DMS114 treated with DMSO at 0.1 percent for 48 hours (cell line): ENCODE data around the gene REXO1.
"Not testable (repeated sequence)": the region's sequence is repeated elsewhere in the genome, so short reads cannot be mapped to it uniquely, and the experiment has no call there.

Experiments used
- DNase-seq: peaks from one replicate; lab custom pipeline; 2025; ENCODE audit not compliant: unreplicated experiment; lab: John Stamatoyannopoulos, UW

Gene REXO1

DNA sequence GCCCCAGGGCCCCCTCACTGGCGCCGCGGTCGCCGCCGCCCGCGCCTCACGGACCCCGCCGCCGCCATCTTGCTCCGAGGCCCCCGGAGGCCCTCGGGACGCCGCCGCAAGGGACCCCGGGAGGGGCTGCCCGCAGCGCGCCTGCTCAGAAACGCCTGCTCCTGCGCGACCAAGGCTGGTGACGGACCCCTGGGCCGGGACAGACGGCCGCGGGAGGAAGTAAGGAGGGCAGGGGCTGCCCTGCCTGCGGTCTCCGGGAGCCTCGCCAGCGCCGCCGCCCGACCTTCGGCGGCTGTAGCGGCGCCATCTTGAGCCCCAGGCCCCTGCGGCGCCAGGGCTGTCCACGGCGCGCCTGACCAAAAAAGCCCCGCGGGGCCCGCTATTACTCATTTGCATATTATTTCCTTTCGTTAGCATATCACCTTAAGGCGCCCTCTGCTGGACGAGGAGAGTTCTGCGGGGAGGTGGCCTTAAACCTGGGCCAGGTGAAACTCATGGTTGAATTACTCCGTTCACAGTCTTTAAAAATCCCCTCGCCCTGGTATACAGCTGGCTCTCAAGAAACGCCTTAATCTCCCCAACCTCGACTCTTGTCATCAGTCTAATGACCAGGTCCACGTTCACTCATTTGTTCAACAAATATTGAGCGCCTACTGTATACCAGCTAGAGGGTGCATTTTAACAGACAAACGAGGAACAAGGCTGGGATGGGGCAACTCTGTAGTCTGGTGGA, at the start of gene REXO1:
REXO1 (minus strand) TSS at position 85 of the 733 bp plus-strand sequence. CDS start 125 bp downstream, outside the sequence.
- DNase-seq, result peak; percentile 66

- no peak for DNase-seq
Measured at GRCh38 chr19:1896508-1896907, 48.2 kb upstream of the REXO1 start.

DNA sequence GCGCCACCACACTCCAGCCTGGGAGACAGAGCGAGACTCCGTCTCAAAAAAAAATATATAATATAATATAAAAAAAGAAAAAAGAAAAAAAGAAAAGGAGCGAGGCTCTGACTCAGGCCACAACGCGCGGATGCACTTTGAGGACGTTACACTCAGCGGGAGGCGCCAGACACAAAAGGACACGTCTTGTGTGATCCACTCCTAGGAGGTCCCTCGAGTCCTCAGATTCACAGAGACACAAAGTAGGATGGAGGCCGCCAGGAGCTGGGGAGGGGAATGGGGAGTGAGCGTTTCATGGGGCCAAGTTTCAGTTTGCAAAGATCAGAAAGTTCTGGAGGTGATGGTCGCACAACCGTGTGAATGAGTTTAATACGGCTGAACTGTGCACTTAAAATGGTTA, 45.5 kb upstream of the REXO1 start:
- no peak for DNase-seq

GRCh38 chr19:1889907-1890306, 41.6 kb upstream of the REXO1 start:
- DNase-seq, result no peak

DNA sequence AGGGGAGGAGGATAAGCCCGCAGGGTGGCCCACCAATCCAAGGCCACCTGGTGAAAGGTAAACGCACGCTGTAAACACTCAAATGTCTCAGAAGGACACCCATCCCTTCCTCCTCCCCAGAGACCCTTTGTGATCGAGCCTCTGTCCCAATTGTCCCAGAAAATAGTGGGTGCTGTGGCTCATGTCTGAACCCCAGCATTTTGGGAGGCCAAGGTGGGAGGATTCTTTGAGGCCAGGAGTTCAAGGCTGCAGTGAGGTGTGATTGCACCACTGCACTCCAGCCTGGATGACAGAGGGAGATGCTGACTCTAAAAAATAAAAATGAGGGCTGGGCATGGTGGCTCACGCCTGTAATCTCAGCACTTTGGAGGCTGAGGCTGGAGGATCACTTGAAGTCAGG, 40.1 kb upstream of the REXO1 start:
- no peak for DNase-seq

- not testable (repeated sequence) for DNase-seq
Measured at GRCh38 chr19:1886360-1886759, 38.1 kb upstream of the REXO1 start.

DNA sequence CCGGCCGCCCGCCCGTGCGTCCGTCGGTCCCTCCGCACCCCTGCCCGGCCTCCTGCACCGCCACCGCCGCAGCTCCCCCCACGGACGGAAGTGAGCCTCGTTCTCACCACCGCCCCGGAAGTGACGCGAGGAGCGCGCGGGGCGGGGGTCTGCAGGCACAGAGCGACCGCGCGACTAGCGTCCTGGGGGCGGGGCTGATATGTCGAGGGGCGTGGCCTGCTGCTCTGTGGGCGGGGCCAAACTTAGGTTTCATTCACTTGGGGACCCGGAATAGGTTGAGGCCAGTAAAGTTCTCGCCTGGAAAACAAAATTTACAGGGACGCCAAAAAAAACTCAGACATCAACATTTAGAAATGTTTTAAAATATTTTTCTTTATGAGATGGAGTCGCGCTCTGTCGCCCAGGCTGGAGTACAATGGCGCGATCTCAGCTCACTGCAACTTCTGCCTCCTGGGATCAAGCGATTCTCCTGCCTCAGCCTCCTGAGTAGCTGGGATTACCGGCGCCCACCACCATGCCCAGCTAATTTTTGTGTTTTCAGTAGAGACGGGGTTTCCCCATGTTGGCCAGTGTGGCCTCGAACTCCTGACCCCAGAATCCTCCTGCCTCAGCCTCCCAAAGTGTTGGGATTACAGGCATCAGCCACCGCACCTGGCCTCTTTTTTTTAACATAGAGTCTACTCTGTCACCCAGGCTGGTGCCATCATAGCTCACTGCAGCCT, 37.3 kb upstream of the REXO1 start, which contains the start of gene ABHD17A:
ABHD17A (minus strand) TSS at position 99 of the 722 bp plus-strand sequence. CDS start 3,930 bp downstream, outside the sequence.
- peak; percentile 66 for DNase-seq

DNA sequence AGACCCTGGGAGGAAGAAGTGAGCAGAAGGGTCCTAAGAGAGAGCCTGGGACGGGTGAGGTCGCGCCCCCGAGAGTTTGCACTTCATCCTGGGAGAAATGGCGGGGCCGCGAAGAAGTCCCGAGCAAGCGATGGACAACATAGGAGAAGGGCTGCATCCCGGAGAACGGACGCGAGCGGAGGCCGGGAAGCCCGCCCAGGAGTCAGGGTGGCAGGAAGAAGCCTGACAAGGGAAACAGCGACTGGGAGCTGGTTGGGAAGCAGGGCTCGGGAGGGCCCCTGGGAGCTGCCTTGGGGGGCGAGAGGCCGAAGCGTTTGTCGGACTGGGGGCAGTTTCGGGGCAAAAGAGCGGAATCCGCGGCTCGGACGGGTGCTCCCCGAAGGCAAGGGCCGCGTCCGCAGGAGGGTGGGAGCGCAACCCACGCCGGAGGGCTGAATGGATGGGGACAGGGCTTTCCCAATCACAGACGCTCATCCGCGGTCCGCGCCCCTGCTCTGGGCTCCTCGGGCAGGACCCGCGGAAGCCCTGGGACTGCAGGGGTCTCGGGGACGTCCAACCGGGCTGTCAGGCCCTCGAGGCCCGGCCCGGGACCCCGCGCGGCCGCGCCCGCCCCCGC, 36.5 kb upstream of the REXO1 start:
- DNase-seq, result no peak

- DNase-seq, result no peak
Measured at GRCh38 chr19:1884291-1884718, 36.0 kb upstream of the REXO1 start.

DNA sequence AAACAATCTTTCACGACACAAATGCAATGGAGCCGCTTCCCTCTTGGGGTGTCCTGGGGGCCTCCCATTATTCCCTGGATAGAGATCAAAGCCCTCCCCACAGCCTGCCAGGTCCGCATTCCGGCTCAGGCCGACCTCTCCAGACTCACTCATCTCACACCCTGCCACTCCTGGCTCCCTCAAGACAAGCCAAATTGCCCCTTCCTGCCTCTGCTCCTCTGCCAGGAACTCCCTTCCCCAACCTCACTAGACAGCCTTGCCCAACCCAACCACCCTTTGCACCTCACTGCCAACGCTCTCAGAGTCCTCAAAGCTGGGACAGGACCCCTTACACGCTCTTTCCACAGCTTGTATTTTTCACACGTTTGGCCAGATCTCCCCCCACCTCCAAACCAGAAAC, 35.5 kb upstream of the REXO1 start:
- DNase-seq, result no peak

DNA sequence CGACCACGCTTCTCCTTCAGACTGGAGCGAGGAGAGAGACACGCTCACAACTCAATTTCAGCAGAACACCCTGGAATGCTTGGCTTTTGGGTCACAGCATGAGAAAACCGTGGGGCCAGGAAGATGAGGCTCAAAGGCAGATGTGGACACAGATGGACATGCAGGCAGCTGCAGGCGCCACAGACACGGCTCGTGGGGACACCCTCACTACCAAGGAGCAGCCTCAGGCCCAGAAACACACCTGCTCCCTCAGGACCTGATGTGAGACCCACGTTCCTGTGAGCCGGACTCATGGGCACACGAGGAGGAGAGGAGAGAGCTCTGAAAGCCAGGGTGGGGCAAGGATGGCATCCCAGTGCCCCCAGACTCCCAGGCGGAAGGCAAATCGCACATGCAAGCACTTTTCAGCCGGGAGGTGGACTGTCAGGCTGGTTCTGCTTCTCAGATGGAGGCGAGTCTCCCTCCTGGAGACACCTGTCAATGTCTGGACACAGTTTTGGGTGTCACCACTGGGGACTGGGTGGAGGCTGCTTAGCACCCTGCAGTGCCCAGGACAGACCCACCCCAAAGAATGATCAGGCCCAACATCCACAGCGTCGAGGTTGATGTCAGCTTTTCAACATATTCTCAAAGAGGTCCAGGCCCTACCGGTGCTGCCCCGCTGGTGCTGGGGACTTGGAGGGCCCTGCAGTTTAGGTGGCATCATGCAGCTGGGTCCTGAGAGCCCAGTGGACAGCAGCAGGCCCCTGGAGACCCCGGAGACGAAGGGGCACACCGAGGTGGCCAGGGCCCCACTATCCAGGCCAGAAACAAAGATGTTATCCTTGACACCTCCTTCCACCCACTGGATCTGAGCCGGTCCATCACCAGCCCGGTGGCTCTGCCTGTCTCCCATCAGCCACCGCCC, 34.8 kb upstream of the REXO1 start:
- no peak for DNase-seq

GRCh38 chr19:1882089-1882785, 34.0 kb upstream of the REXO1 start:
- no peak for DNase-seq

DNA sequence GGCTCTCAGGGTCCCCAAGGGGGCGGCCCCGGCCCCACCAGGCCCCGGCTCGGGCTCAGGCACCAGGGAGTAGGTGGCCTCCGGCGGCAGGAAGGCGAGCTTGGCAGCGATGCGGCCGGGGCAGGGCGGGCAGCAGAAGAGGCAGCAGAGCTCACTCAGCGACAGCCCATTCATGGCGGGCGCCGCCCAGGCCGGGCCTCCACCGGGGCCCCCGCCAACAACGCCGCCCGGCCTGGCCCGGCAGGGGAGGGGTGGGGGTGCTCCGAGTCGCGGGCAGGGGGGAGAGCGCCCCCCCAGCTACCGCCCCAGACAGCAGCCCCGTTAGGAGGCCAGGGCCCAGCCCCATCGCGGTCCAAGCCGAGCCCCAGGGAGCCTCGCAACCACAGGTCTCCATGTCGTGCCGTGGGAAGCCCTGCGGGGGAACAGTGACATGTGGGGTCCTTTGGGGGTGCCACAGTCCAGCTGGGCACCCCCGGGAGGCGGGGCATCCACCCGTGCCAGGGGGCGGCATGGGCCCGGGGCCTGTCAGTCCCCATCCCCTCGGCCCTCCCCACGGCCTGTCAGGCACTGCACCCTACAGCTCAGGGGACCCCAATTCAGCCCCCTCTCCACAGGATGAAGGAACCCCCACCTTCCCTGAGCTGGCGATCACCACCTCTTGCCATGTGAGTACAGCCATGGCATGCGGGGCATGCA, 33.3 kb upstream of the REXO1 start:
- DNase-seq, result not testable (repeated sequence)

- no peak for DNase-seq
Measured at GRCh38 chr19:1880611-1881392, 32.5 kb upstream of the REXO1 start.

GRCh38 chr19:1879982-1880381, 31.7 kb upstream of the REXO1 start:
- DNase-seq, result not testable (repeated sequence)

DNA sequence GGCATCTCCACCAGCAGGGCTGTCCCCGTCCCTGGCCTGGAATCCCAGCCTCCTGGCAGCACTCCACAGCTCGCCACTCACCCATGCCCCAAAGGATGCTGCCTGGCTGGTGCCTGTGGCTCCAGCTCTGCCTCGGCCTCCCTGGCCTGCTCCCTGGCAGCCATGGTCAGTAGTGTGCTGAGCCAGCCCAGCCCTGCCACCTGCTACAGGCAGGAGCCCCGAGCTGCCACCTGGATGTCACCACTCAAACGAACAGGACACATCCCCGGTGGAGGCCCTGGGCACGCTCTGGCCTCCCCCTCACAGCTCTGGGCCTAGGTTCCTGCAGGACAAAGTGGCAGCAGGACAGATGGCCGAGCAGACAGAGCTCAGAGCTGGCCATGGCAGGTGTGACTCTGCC, 30.3 kb upstream of the REXO1 start:
- not testable (repeated sequence) for DNase-seq

DNA sequence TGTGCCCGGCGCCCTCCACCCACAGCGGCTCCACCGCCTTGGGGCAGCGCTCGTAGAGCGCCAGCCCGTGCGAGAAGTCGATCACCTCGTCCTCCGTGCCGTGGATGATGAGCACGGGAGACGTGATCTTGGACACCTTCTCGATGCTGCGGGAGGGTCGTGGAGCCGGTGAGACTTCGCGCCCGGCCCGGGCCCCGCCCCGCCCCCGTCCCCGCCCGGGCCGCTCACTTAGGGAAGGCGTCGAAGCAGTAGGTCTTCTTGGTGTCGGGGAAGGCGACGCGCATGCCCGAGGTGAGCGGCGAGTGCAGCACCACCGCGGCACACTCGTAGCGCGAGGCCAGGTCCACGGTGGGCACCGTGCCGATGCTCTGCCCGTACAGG, 29.0 kb upstream of the REXO1 start:
- not testable (repeated sequence) for DNase-seq

DNA sequence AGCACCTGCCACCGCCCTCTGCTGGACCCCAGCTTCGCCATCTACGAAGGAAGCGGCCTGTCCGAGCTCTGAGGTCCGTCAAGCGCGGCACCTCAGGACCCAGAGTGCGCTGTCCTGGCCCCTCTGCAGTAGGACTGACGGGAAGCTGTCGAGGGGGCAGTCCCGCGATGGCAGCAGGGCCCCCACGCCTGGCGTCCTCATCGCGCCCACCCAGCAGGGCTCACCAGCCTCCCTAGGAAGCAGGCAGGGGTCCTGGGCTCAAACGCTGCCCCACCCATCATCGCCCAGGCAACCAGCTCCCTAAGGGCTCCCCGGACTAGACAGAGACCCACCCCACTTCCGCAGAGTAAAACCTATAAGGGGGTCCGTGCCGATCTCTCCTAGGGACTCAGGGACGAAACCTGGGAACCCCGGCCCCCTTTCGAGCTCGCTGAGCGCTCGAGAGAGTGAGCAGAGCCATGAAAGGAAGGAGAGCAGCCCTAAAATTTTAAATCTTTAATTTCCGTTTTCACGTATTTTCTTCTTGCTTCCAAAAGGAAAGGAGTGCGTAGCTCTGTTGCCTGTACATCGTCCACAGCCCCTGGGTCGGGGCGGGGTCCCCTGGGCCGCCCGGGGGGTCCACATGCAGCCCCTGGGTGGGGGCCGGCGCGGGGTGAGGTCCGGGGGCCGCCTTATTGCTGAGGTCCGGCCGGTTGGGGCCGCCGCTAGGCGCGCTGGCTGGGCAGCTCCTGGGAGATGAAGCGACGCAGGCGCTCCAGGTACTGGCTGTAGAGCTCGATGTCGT, 28.4 kb upstream of the REXO1 start:
- DNase-seq, result not testable (repeated sequence)
